Keratinocyte (primary cell): ENCODE results near the gene ATXN10. TPM values are rescaled to one million over a fixed set of nuclear protein-coding genes. Genes with fewer than 3 reads are reported as not detected.

Source experiments
- DNase-seq: peaks from one replicate; pipeline ENCODE4 v3.0.0-alpha.2; 2011; ENCODE audit warnings: low read depth, missing footprints, low spot score
- FAIRE-seq: peaks from 2 replicates; lab custom pipeline; 2011; peaks lifted over from hg19 to GRCh38; lab: Jason Lieb, UNC
- H2AFZ ChIP-seq: 2 replicates; pipeline ENCODE4 v1.6.0; 2012; ENCODE audit warnings: low read length, control low read depth, inconsistent platforms; ENCODE audit not compliant: control insufficient read depth
- H3K27ac ChIP-seq: 2 replicates; pipeline ENCODE4 v1.5.1; 2011; ENCODE audit warnings: low read length; ENCODE audit not compliant: control insufficient read depth, insufficient read depth
- H3K27me3 ChIP-seq: 3 replicates; pipeline ENCODE4 v1.6.0; 2011; ENCODE audit warnings: low read length; ENCODE audit not compliant: control insufficient read depth, insufficient read depth; ENCODE audit errors: extremely low read depth
- H3K36me3 ChIP-seq, 2 experiments: 2 replicates in 1 of 2; 3 replicates in 1 of 2; pipeline ENCODE4 v1.5.1; 2011; ENCODE audit warnings: low read length in 2 of 2, mild to moderate bottlenecking in 1 of 2; ENCODE audit not compliant: control insufficient read depth in 2 of 2, insufficient read depth in 2 of 2; ENCODE audit errors: extremely low read depth in 1 of 2
- H3K4me1 ChIP-seq: 3 replicates; pipeline ENCODE4 v1.5.1; 2011; ENCODE audit warnings: low read length; ENCODE audit not compliant: control insufficient read depth, insufficient read depth; ENCODE audit errors: extremely low read depth
- H3K4me2 ChIP-seq: 3 replicates; pipeline ENCODE4 v1.6.0; 2011; ENCODE audit warnings: low read depth, low read length; ENCODE audit not compliant: control insufficient read depth, insufficient read depth; ENCODE audit errors: extremely low read depth
- H3K4me3 ChIP-seq, 3 experiments: fragments of 200-600 bp in 1 of 3; sonication (generic) in 1 of 3; 2 replicates in 2 of 3; 3 replicates in 1 of 3; pipeline ENCODE4 v1.5.1; 2011 to 2016; ENCODE audit warnings: low read length in 3 of 3, mild to moderate bottlenecking in 3 of 3, control low read depth in 2 of 3, inconsistent platforms in 1 of 3, low read depth in 1 of 3, mixed read lengths in 1 of 3, mixed run types in 1 of 3, moderate library complexity in 1 of 3; ENCODE audit not compliant: control insufficient read depth in 2 of 3, insufficient read depth in 2 of 3; ENCODE audit errors: extremely low read depth in 1 of 3
- H3K79me2 ChIP-seq: 2 replicates; pipeline ENCODE4 v1.6.0; 2012; ENCODE audit warnings: low read length; ENCODE audit not compliant: control insufficient read depth, insufficient read depth
- H3K9ac ChIP-seq: 3 replicates; pipeline ENCODE4 v1.6.0; 2011; ENCODE audit warnings: low read length; ENCODE audit not compliant: control insufficient read depth, insufficient read depth; ENCODE audit errors: extremely low read depth
- H3K9me1 ChIP-seq: 3 replicates; pipeline ENCODE4 v1.6.0; 2011; ENCODE audit warnings: low read length; ENCODE audit not compliant: control insufficient read depth, insufficient read depth; ENCODE audit errors: extremely low read depth
- H3K9me3 ChIP-seq: 2 replicates; pipeline ENCODE4 v1.5.1; 2012; ENCODE audit warnings: low read depth, low read length; ENCODE audit not compliant: control insufficient read depth
- H4K20me1 ChIP-seq: 3 replicates; pipeline ENCODE4 v1.6.0; 2011; ENCODE audit warnings: low read length; ENCODE audit not compliant: control insufficient read depth, insufficient read depth; ENCODE audit errors: extremely low read depth
- EZH2 ChIP-seq: IDR thresholded peaks from one replicate; pipeline ENCODE4 v1.6.1; 2012; ENCODE audit warnings: inconsistent platforms, mild to moderate bottlenecking, low read length, moderate library complexity
- dilution Hi-C: fragments of 300-500 bp; cut with MboI; formaldehyde crosslinking; loops from one replicate; pipeline ENCODE4 v1.7.0; 2020; ENCODE audit warnings: low sequenced_read_pairs; ENCODE audit not compliant: extremely low pct_ligation_motif_present
- polyA plus RNA-seq, 5 experiments: library from polyadenylated mRNA; depleted of rRNA in 3 of 5; stranded (reverse) in 3 of 5; stranded (forward) in 1 of 5; unstranded in 1 of 5; fragments of >200 nt; gene quantifications; 1 replicate in 1 of 5; 2 replicates in 3 of 5; 3 replicates in 1 of 5; pipeline versions ENCODE4 v1.2.1 to v1.2.3, GENCODE V29; 2011 to 2012; ENCODE audit warnings: missing spikeins in 2 of 5, low read depth in 1 of 5, low replicate concordance in 1 of 5
- TF ChIP-seq, protein P1 (sequence below), 3 experiments: IDR thresholded peaks in 1 of 3; conservative IDR thresholded peaks in 1 of 3; optimal IDR thresholded peaks in 1 of 3; 2 replicates in 2 of 3; 3 replicates in 1 of 3; pipeline versions ENCODE3 to v1.5.1; 2011; ENCODE audit warnings: low read length in 3 of 3, mild to moderate bottlenecking in 3 of 3, moderate library complexity in 2 of 3, control low read depth in 1 of 3, inconsistent platforms in 1 of 3; ENCODE audit not compliant: insufficient read depth in 2 of 3; ENCODE audit errors: extremely low read depth in 1 of 3

The ATXN10 gene
- polyA plus RNA-seq, 1 donor (not counting 4 experiments of a cell fraction or from before 2014, with no cell fraction given): 276 TPM

DNA sequence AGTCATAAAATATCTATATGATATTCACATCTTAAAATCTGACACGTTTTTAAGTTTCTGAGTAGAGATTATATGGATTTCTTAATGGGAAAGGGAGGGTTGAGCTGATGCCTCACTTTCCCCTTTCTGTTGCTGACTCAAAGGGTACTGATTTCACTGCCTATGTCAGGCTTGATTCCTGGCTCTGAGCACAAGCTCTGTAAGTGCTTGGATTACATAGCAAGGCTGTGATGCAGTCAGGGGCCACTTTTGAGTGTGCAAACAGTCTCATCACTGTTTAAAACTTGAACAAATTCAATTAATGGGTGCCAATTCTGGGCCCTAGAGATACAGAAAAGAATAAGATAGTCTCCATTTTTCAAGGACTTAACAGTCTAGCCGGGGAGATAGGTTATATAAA is 14.4 kb downstream of the ATXN10 start:
- no peak overlapping the region for H3K4me2 ChIP-seq
- no peaks in the 10 kb centered on the region for H3K9me3 ChIP-seq
- TF ChIP-seq, protein P1, sequence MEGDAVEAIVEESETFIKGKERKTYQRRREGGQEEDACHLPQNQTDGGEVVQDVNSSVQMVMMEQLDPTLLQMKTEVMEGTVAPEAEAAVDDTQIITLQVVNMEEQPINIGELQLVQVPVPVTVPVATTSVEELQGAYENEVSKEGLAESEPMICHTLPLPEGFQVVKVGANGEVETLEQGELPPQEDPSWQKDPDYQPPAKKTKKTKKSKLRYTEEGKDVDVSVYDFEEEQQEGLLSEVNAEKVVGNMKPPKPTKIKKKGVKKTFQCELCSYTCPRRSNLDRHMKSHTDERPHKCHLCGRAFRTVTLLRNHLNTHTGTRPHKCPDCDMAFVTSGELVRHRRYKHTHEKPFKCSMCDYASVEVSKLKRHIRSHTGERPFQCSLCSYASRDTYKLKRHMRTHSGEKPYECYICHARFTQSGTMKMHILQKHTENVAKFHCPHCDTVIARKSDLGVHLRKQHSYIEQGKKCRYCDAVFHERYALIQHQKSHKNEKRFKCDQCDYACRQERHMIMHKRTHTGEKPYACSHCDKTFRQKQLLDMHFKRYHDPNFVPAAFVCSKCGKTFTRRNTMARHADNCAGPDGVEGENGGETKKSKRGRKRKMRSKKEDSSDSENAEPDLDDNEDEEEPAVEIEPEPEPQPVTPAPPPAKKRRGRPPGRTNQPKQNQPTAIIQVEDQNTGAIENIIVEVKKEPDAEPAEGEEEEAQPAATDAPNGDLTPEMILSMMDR (optimal IDR thresholded peaks at IDR 0.05 in 1 of 3, IDR thresholded peaks at IDR 0.05 in 1 of 3, conservative IDR thresholded peaks at IDR 0.05 in 1 of 3; ENCODE audit: extremely low read depth in 1 of 3, insufficient read depth in 2 of 3, low read length in 3 of 3): no peak
- no peak for TF ChIP-seq EZH2
- no peak overlapping the region for H3K27ac ChIP-seq
- no peaks in the 10 kb centered on the region for H4K20me1 ChIP-seq
- H3K4me1 ChIP-seq: peaks cover 42% of the 10 kb centered on the region
- H3K27me3 ChIP-seq: no peaks in the 10 kb centered on the region
- DNase-seq: no peak
- peaks cover 64% of the 10 kb centered on the region for H3K79me2 ChIP-seq
- H3K4me3 ChIP-seq: no peak overlapping the region
- H2AFZ ChIP-seq: no peak overlapping the region
- peaks cover under 1 to 8% of the 10 kb centered on the region in 2 experiments for H3K36me3 ChIP-seq
- FAIRE-seq: peak; percentile 53
- no peaks in the 10 kb centered on the region for H3K9me1 ChIP-seq
- dilution Hi-C loops: no loop called here
- no peak overlapping the region for H3K9ac ChIP-seq

DNA sequence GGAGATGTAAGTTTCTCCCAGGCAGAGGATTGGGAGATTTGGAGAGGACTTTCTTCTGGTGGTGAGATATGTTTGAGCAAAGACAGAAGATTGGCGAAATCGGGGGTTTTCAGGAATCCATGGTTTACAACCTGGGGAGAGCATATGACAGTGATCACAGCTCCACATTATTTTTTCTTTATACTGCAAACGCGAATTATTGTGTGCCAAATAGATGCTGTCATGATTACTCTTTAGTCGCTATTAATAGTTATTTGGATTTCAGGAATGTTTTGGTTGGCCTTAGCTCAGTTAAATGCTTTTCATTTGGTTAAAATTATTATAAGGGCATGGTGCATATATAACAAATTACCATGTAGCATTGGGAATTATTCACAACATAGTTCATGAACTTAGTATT is 15.2 kb downstream of the ATXN10 start:
- H3K9me1 ChIP-seq: no peaks in the 10 kb centered on the region
- no peaks in the 10 kb centered on the region for H3K27me3 ChIP-seq
- H4K20me1 ChIP-seq: no peaks in the 10 kb centered on the region
- H3K4me2 ChIP-seq: no peak overlapping the region
- no peaks in the 10 kb centered on the region for H3K9me3 ChIP-seq
- no peak overlapping the region for H3K27ac ChIP-seq
- H2AFZ ChIP-seq: no peak overlapping the region
- H3K9ac ChIP-seq: no peak overlapping the region
- H3K4me3 ChIP-seq: no peak overlapping the region
- H3K36me3 ChIP-seq: peaks cover 2 to 8% of the 10 kb centered on the region in 2 experiments
- FAIRE-seq: no peak
- H3K79me2 ChIP-seq: peaks cover 60% of the 10 kb centered on the region
- DNase-seq: no peak
- dilution Hi-C loops: no loop called here
- peaks cover 34% of the 10 kb centered on the region for H3K4me1 ChIP-seq
- TF ChIP-seq, protein P1 (optimal IDR thresholded peaks at IDR 0.05 in 1 of 3, IDR thresholded peaks at IDR 0.05 in 1 of 3, conservative IDR thresholded peaks at IDR 0.05 in 1 of 3; ENCODE audit: extremely low read depth in 1 of 3, insufficient read depth in 2 of 3, low read length in 3 of 3): no peak
